Smooth muscle cell (in vitro differentiated cells): Measurements from ENCODE around the gene COL1A1. TPM values are rescaled to one million over a fixed set of nuclear protein-coding genes. Genes with fewer than 3 reads are reported as not detected.

ENCODE experiments used
- DNase-seq: peaks from one replicate; lab custom pipeline; 2025; ENCODE audit not compliant: unreplicated experiment; lab: John Stamatoyannopoulos, UW
- H2AFZ ChIP-seq: fragments of 200-600 bp; sonication (generic); 2 replicates; pipeline ENCODE4 v1.6.0; 2016; ENCODE audit warnings: antibody characterized with exemption, low read depth, mild to moderate bottlenecking
- H3F3A ChIP-seq: fragments of 200-600 bp; sonication (generic); 2 replicates; pipeline ENCODE4 v1.6.0; 2017; ENCODE audit warnings: antibody characterized with exemption, low read depth
- H3K27ac ChIP-seq: fragments of 200-600 bp; sonication (generic); 2 replicates; pipeline ENCODE4 v1.5.1; 2016; ENCODE audit warnings: low read depth, mild to moderate bottlenecking
- H3K27me3 ChIP-seq: fragments of 200-600 bp; sonication (generic); 2 replicates; pipeline ENCODE4 v1.6.1; 2016; ENCODE audit warnings: low read depth, mild to moderate bottlenecking
- H3K36me3 ChIP-seq: fragments of 200-600 bp; sonication (generic); 2 replicates; pipeline ENCODE4 v1.5.1; 2016; ENCODE audit warnings: low read depth
- H3K4me1 ChIP-seq: fragments of 200-600 bp; sonication (generic); 2 replicates; pipeline ENCODE4 v1.5.1; 2016; ENCODE audit warnings: low read depth
- H3K4me2 ChIP-seq: fragments of 200-600 bp; sonication (generic); 2 replicates; pipeline ENCODE4 v1.6.0; 2016; ENCODE audit warnings: mild to moderate bottlenecking
- H3K4me3 ChIP-seq: fragments of 200-600 bp; sonication (generic); 2 replicates; pipeline ENCODE4 v1.5.1; 2016; ENCODE audit warnings: mild to moderate bottlenecking
- H3K79me2 ChIP-seq: fragments of 200-600 bp; sonication (generic); 2 replicates; pipeline ENCODE4 v1.6.0; 2016; ENCODE audit warnings: low read depth, mild to moderate bottlenecking
- H3K9ac ChIP-seq: fragments of 200-600 bp; sonication (generic); 2 replicates; pipeline ENCODE4 v1.6.0; 2016; ENCODE audit warnings: low read depth
- H3K9me3 ChIP-seq: fragments of 200-600 bp; sonication (generic); replicated peaks from 2 replicates; pipeline ENCODE4 v1.5.1; 2016; ENCODE audit warnings: low read depth
- H4K20me1 ChIP-seq: fragments of 200-600 bp; sonication (generic); 2 replicates; pipeline ENCODE4 v1.6.0; 2016; ENCODE audit warnings: low read depth
- CTCF ChIP-seq: fragments of 200-600 bp; sonication (generic); IDR thresholded peaks from 2 replicates; pipeline ENCODE4 v1.5.1; 2017; ENCODE audit warnings: borderline replicate concordance, mild to moderate bottlenecking, antibody characterized with exemption; ENCODE audit not compliant: insufficient read depth, poor library complexity, severe bottlenecking
- WGBS: methylation state at CpG from one replicate; pipeline ENCODE4 v1.1.7; 2016; ENCODE audit warnings: low lambda C conversion rate; 5-methylcytosine and 5-hydroxymethylcytosine counted together
- polyA plus RNA-seq: library from polyadenylated mRNA; unstranded; fragments of >200 nt; fragmentation: Nextera tagmentation; extraction: Ambion mirVana; gene quantifications from 2 replicates; pipeline ENCODE4 v1.2.1, GENCODE V29; 2016
- total RNA-seq: library from RNA; depleted of rRNA; stranded (reverse); fragments of >200 nt; gene quantifications from 2 replicates; pipeline ENCODE4 v1.2.3, GENCODE V29; 2014

The COL1A1 gene
- total and polyA plus RNA-seq, 2 experiments from 2014 or later: 4,141 to 25,649 TPM

DNA sequence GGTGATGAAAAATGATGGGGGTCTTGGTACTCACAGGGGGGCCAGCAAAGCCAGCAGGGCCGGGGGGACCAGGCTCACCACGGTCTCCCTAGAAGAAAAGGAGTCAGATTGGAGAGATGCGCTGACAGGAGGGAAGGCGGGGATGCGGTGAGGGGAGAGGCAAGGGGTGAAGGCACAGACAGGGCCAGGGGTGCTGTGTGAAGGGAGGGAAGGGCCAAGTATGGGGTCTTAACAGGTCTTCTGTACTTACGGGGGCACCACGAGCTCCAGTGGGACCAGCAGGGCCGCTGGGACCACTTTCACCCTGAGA is 11.2 kb downstream of the COL1A1 start:
- WGBS: 83% methylated on average over 6 of the region's 8 CpGs
- H3K4me3 ChIP-seq: no peak overlapping the region
- peaks cover 100% of the 10 kb centered on the region for H4K20me1 ChIP-seq

DNA sequence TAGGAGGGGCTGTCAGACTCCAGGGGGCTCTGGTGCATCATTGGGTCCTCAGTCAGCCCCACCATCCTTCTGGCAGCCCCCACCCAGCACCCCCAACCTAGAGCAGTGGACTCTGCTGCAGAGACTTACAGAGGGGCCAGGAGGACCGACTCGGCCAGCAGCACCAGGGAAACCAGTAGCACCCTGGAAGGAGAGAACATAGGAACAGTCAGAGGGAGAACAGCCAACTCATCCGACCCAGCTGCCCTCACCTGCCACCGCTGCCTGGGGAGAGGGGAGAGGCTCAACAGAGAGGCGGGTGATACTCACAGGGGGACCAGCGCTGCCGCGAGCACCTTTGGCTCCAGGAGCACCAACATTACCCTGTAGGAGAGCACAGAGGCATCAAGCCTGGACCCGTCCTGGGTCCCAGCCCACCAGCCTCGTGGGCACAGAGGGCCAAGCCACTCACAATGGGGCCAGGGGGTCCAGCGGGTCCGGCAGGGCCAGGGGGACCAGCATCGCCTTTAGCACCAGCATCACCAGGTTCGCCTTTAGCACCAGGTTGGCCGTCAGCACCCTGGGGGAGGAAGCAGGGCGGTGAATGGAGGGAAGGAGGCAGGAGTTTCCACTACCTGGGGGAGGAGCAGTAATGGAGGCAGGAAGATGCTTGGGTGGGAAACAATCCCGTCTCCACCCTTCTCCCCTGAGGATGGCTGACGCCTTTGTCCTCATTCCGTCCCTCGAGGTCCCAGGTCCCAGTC is 11.7 kb downstream of the COL1A1 start:
- Histone ChIP-seq H3K4me2 (no peak overlapping the region), H4K20me1 (peaks cover 100% of the 10 kb centered on the region), H3F3A (peaks cover 83% of the 10 kb centered on the region), H3K4me3 (no peak overlapping the region), H3K27me3 (no peaks in the 10 kb centered on the region), H3K27ac (peak overlapping the region; percentile 99), H2AFZ (no peak overlapping the region), H3K9ac (no peak overlapping the region), H3K36me3 (peaks cover 8% of the 10 kb centered on the region), H3K9me3 (no peaks in the 10 kb centered on the region), H3K79me2 (peaks cover 20% of the 10 kb centered on the region), H3K4me1 (peaks cover 4% of the 10 kb centered on the region)
- DNase-seq: no peak
- TF ChIP-seq CTCF: no peak
- WGBS: 67% methylated on average over 20 of the region's 20 CpGs

More for the DNA sequence above, 11.2 kb downstream of the COL1A1 start:
- Histone ChIP-seq H3F3A (peaks cover 83% of the 10 kb centered on the region), H3K27me3 (no peaks in the 10 kb centered on the region), H3K4me2 (peak overlapping the region; percentile 22), H3K79me2 (peaks cover 25% of the 10 kb centered on the region), H3K27ac (peak overlapping the region; percentile 99), H3K36me3 (peaks cover 8% of the 10 kb centered on the region), H3K4me1 (no peaks in the 10 kb centered on the region), H2AFZ (no peak overlapping the region), H3K9ac (no peak overlapping the region), H3K9me3 (no peaks in the 10 kb centered on the region)
- TF ChIP-seq CTCF: no peak
- DNase-seq: no peak

GRCh38 chr17:50188921-50189549 is 12.4 kb downstream of the COL1A1 start:
- Histone ChIP-seq H3K79me2 (peaks cover 18% of the 10 kb centered on the region), H3K9ac (no peak overlapping the region)

More at GRCh38 chr17:50188921-50189549, 12.4 kb downstream of the COL1A1 start:
- H4K20me1 ChIP-seq: peaks cover 100% of the 10 kb centered on the region
- H3K9me3 ChIP-seq: no peaks in the 10 kb centered on the region
- no peak overlapping the region for H2AFZ ChIP-seq
- DNase-seq: no peak
- no peak for TF ChIP-seq CTCF
- WGBS: 86% methylated on average over 11 of the region's 11 CpGs
- no peak overlapping the region for H3K4me3 ChIP-seq
- no peaks in the 10 kb centered on the region for H3K27me3 ChIP-seq
- peaks cover 79% of the 10 kb centered on the region for H3F3A ChIP-seq
- H3K4me2 ChIP-seq: peak overlapping the region; percentile 13
- peak overlapping the region; percentile 99 for H3K27ac ChIP-seq
- peaks cover 8% of the 10 kb centered on the region for H3K4me1 ChIP-seq
- peaks cover 8% of the 10 kb centered on the region for H3K36me3 ChIP-seq
